GM18517 (cell line): ENCODE data around the gene FAM236C.
"Not testable (repeated sequence)": the region's sequence is repeated elsewhere in the genome, so short reads cannot be mapped to it uniquely, and the experiment has no call there.

Experiments used
- ATAC-seq: cut with Tn5 transposase; IDR thresholded peaks from one replicate; pipeline ENCODE4 v1.9.1; 2021; ENCODE audit warnings: mild to moderate bottlenecking, moderate library complexity; ENCODE audit not compliant: unreplicated experiment

Gene FAM236C

GRCh38 chrX:72912315-72912714 lies at the start of gene FAM236C:
FAM236C (plus strand) TSS chrX:72912615; CDS start chrX:72912715, 100 bp downstream.
- ATAC-seq, result not testable (repeated sequence)

DNA sequence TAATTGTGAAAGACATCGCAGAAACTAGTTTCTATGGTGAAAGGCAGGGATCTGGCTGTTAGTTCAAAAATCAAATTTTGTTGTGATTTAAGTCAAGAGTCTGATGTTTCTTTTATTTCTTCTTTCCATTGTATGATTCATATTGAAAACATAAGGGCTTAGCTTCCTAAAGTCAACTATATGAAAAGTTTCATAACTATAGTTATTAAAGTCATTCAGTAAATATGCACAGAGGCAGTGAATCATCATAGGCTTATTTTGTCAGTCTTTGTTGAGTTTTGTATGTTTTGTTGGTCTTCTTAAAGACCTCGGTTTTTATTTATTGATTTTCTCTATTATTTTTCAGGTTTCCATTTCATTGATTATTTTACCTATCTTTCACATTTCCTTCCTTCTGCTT lies 29.5 kb upstream of the FAM236C start:
- not testable (repeated sequence) for ATAC-seq

DNA sequence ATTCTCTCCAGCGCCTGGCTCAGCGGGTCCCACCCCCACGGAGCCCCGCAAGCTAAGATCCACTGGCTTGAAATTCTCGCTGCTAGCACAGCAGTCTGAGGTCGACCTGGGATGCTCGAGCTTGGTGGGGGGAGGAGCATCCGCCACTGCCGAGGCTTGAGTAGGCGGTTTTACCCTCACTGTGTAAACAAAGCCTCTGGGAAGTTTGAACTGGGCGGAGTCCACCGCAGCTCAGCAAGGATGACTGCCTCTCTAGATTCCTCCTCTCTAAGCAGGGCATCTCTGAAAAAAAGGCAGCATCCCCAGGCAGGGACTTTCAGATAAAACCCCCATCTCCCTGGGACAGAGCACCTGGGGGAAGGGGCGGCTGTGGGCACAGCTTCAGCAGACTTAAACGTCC lies 22.7 kb upstream of the FAM236C start:
- ATAC-seq, result not testable (repeated sequence)

DNA sequence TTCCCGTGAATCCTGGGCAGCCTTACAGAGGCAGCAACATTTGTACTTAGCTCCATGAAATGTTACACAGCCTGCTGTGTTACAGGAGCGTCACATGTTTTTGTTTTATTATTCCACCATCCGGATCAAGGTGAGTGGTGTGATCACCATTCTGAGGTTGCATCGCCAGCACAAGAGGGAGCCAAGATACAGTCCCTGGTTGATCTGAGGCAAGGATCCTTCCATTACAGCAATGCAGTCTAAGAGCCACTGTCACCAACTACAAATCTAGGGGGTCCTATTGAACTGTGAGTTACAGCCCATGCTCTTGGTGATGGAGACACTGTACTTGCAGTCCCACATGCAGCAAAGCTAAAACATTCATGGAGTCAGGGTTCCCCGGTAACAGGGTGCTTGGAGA lies 3.7 kb downstream of the FAM236C start:
- not testable (repeated sequence) for ATAC-seq

- ATAC-seq, result not testable (repeated sequence)
Observed at GRCh38 chrX:72932283-72932682, 19.9 kb downstream of the FAM236C start.

DNA sequence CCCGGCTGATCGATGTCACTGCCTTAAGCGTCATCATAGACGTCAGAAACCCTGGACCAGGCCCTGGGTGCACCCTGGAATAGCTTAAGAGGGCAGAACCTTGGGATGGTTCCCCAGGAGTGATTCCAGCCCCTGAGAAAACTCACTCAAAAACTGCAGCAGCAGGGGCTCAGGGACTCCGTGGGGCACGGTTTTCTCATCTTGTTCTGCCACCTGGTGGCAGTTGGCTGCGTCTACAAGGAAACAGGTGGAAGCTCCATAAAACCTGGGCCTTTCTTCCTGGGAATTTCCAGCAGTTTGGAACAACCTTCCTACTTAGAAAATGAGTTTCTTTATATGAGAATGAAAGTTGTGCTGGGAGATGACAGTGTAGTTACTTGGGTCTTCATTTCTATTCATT lies 24.0 kb downstream of the FAM236C start:
- ATAC-seq, result not testable (repeated sequence)

GRCh38 chrX:72936882-72937455 lies 24.6 kb downstream of the FAM236C start:
- not testable (repeated sequence) for ATAC-seq

- not testable (repeated sequence) for ATAC-seq
Observed at GRCh38 chrX:72937906-72938305, 25.5 kb downstream of the FAM236C start, which contains the start of gene FAM236A. FAM236A (plus strand) TSS chrX:72938206; CDS start chrX:72938263, 57 bp downstream.

DNA sequence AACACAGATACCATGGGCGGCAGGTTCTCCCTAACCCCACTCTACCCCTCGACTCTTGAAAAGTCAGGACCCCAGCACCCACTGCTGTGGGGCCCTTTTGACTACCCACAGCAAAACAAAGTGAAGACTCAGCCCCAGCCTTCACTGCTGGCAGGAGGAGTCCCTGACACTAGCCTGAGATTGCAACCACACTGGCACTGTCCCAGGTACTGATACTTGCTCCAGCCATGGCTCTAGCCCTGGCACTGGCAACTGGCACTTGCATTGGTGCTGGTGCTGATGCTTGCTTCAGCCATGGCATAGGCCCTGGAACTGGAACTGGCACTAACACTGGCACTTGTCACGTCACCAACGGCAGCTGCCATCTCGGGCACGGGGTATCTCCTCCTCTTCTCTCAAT lies 29.9 kb downstream of the FAM236C start:
- ATAC-seq, result not testable (repeated sequence)

DNA sequence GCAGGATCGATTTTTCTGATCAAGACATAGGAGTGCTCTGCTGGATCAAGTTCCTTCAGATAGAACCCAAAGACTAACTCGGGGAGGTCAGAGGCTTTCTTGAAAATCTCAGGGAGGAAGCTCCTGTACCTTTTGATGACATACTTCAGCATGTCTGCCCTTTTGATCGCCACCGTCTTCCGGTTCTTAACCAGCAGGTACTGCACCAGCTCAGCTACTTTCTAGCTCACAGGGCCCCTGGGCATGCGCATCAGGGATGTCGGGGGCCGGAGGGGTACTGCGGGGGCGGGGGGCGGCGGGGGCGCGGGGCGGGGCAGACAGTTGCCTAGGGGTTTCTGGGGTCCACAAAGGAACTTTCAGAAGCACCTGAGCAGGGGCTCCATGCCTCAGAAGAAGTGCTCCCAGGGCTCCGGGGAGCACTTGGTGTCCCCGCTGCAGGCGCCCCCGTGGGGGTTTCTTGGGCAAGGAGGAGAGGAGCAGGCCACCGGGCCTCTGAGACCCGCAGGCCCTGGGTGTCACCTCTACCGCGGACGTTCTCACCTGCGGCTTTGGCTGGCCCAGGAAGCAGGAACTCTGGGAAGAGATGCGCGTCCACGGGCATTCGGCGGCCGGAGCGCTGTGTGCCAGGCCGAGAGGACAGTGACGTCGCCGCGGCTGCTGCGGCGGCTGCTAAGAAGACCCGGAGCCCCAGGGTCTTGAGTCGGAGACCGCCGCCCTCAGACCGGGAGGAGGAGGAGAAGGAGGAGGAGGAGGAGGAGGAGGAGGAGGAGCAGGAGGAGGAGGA lies 30.8 kb downstream of the FAM236C start:
- ATAC-seq, result peak; percentile 70

DNA sequence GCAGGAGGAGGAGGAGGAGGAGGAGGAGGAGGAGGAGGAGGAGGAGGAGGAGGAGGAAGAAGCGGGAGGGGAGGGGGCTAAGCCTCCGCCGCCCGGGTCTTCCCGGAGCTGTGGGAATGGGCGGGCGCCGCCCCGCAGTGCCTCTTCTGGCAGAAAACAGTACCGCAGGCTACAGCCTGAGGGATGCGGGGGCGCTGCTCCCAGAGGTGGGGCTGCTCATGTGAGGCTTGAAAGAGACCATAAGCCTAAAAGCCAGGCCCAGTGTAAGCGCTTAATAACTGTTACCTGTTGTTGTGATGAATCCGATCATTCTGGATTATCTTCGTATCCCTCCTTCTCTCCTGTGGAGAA lies 31.4 kb downstream of the FAM236C start, which contains the start of gene DMRTC1:
Gene DMRTC1, minus strand, starts transcription at position 19 of the 351 bp plus-strand sequence. CDS start 68,143 bp downstream, outside the sequence.
- peak; percentile 77 for ATAC-seq

DNA sequence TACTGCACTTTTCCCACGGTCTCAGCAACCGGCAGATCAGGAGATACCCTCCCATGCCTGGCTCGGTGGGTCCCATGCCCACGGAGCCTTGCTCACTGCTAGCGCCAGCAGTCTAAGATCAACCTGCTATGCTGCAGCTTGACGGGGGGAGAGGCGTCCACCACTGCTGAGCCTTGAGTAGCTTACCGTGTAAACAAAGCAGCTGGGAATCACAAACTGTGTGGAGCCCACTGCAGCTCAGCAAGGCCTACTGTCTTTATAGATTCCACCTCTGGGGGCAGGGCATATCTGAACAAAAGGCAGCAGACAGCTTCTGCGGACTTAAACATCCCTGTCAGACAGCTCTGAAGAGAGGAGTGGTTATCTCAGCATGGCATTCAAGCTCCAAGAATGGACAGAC lies 47.6 kb downstream of the FAM236C start:
- not testable (repeated sequence) for ATAC-seq
